K562 (cell line): ENCODE measurements around the gene SLAMF8. TPM values are rescaled to one million over a fixed set of nuclear protein-coding genes. Genes with fewer than 3 reads are reported as not detected.

Experiments
- ATAC-seq: fragments of 200-7000 bp; cut with Tn5 transposase; 3 replicates; pipeline ENCODE4 v1.9.1; 2020; ENCODE audit warnings: moderate library complexity
- BruUV-seq: library from RNA; stranded (reverse); fragments of 400-500 nt; replicated peaks from 2 replicates; lab custom pipeline; 2021; lab: Mats Ljungman, UMichigan
- CTCF ChIA-PET: fragments of 300-600 bp; formaldehyde crosslinking; extraction: SDS; loops from one replicate; lab custom pipeline; 2021; ENCODE audit warnings: low intra/inter-chr PET ratio; lab: Yijun Ruan, JAX
- POLR2A ChIA-PET: fragments of 300-600, 350-650 bp; sonication (Branson Sonifier 250); formaldehyde crosslinking; extraction: SDS; loops from one replicate; lab custom pipeline; 2021; ENCODE audit warnings: antibody characterized with exemption, inconsistent platforms; lab: Yijun Ruan, JAX
- DNase-seq, 4 experiments: peaks; one replicate each; pipeline versions ENCODE4 v3.0.0 to v3.0.0-alpha.2; 2011 to 2018; ENCODE audit warnings: low spot score in 3 of 4, mixed read lengths in 3 of 4; ENCODE audit errors: extremely low read depth in 1 of 4
- FAIRE-seq: peaks from 2 replicates; lab custom pipeline; 2011; peaks lifted over from hg19 to GRCh38; lab: Jason Lieb, UNC
- H2AFZ ChIP-seq: 2 replicates; pipeline ENCODE4 v1.6.0; 2011; ENCODE audit warnings: low read depth, low read length, control low read depth, inconsistent platforms
- H3K27ac ChIP-seq: fragments of 200-600 bp; 3 replicates; pipeline ENCODE4 v1.8.0; 2011; ENCODE audit warnings: low read depth, mild to moderate bottlenecking, control low read depth, inconsistent platforms, low read length, moderate library complexity, mixed read lengths; ENCODE audit errors: extremely low read depth
- H3K27me3 ChIP-seq, 2 experiments: fragments of 300-600 bp in 1 of 2; 2 replicates in 1 of 2; 3 replicates in 1 of 2; pipeline versions ENCODE4 v1.6.0 to v1.8.0; 2011; ENCODE audit warnings: inconsistent platforms in 2 of 2, low read length in 2 of 2, mild to moderate bottlenecking in 1 of 2, mixed read lengths in 1 of 2, moderate library complexity in 1 of 2; ENCODE audit not compliant: control insufficient read depth in 2 of 2, insufficient read depth in 2 of 2
- H3K36me3 ChIP-seq: fragments of 300-600 bp; 3 replicates; pipeline ENCODE4 v1.8.0; 2011; ENCODE audit warnings: mild to moderate bottlenecking, low read length, inconsistent platforms; ENCODE audit not compliant: control insufficient read depth, insufficient read depth
- H3K4me1 ChIP-seq, 2 experiments: fragments of 200-600 bp in 1 of 2; replicated peaks in 1 of 2; 2 replicates in 1 of 2; 3 replicates in 1 of 2; pipeline versions ENCODE4 v1.5.1 to v1.8.0; 2011; ENCODE audit warnings: inconsistent platforms in 2 of 2, low read length in 2 of 2, mild to moderate bottlenecking in 1 of 2, mixed read lengths in 1 of 2, moderate library complexity in 1 of 2; ENCODE audit not compliant: control insufficient read depth in 2 of 2, insufficient read depth in 2 of 2
- H3K4me2 ChIP-seq: 2 replicates; pipeline ENCODE4 v1.6.1; 2011; ENCODE audit warnings: low read length, control low read depth, inconsistent platforms, mixed read lengths; ENCODE audit not compliant: insufficient read depth
- H3K4me3 ChIP-seq: fragments of 200-600 bp; sonication (generic), shearing (Covaris generic); 2 replicates; pipeline ENCODE4 v1.5.1; 2016; ENCODE audit warnings: control low read depth, inconsistent platforms
- H3K79me2 ChIP-seq: fragments of 200-600 bp; 3 replicates; pipeline ENCODE4 v1.8.0; 2011; ENCODE audit warnings: low read length, inconsistent platforms; ENCODE audit not compliant: control insufficient read depth, insufficient read depth
- H3K9ac ChIP-seq, 2 experiments: 2 replicates each; pipeline versions ENCODE4 v1.6.0 to v1.6.1; 2011; ENCODE audit warnings: low read depth in 2 of 2, low read length in 2 of 2, control low read depth in 1 of 2, inconsistent platforms in 1 of 2, mild to moderate bottlenecking in 1 of 2, mixed read lengths in 1 of 2; ENCODE audit not compliant: insufficient read depth in 1 of 2
- H3K9me1 ChIP-seq: one replicate; pipeline ENCODE4 v1.6.0; 2011; ENCODE audit warnings: inconsistent platforms, mild to moderate bottlenecking, low read length, moderate library complexity; ENCODE audit not compliant: control insufficient read depth, insufficient read depth
- H3K9me3 ChIP-seq: replicated peaks from 2 replicates; pipeline ENCODE4 v1.5.1; 2011; ENCODE audit warnings: low read depth, low read length, inconsistent platforms; ENCODE audit not compliant: control insufficient read depth, insufficient read depth
- H4K20me1 ChIP-seq: replicated peaks from 2 replicates; pipeline ENCODE4 v1.6.1; 2011; ENCODE audit warnings: low read length, inconsistent platforms, mixed read lengths; ENCODE audit not compliant: control insufficient read depth, insufficient read depth
- KAT8 ChIP-seq: fragments of 450-650 bp; IDR thresholded peaks from 2 replicates; pipeline ENCODE4 v1.6.1; 2016; ENCODE audit warnings: low read depth, mild to moderate bottlenecking
- KDM2B ChIP-seq: fragments of 250-450 bp; sonication (Bioruptor Pico); IDR thresholded peaks from 2 replicates; pipeline ENCODE4 v1.8.0; 2021; ENCODE audit warnings: mild to moderate bottlenecking, moderate library complexity
- PHTF2 ChIP-seq: fragments of 250-450 bp; sonication (Bioruptor Pico); IDR thresholded peaks from 2 replicates; pipeline ENCODE4 v1.5.0; 2021; ENCODE audit warnings: mild to moderate bottlenecking
- RAD51 ChIP-seq: fragments of 450-650 bp; IDR thresholded peaks from 2 replicates; pipeline ENCODE4 v1.7.1; 2016; ENCODE audit warnings: low read depth, mild to moderate bottlenecking, borderline replicate concordance
- ZBTB40 ChIP-seq, 2 experiments: fragments of 450-650 bp in 1 of 2; sonication (generic) in 1 of 2; formaldehyde crosslinking in 1 of 2; IDR thresholded peaks; 2 replicates each; pipeline versions ENCODE4 v1.7.1 to v1.9.0; 2016 to 2022; ENCODE audit warnings: inconsistent platforms in 1 of 2, mild to moderate bottlenecking in 1 of 2, missing genetic modification reagents in 1 of 2
- ZNF212 ChIP-seq: fragments of 450-650 bp; formaldehyde crosslinking; IDR thresholded peaks from 2 replicates; pipeline ENCODE4 v1.4.0; 2020; ENCODE audit warnings: mild to moderate bottlenecking
- ZNF639 ChIP-seq, 2 experiments: fragments of 200-800 bp in 1 of 2; sonication (Bioruptor generic) in 1 of 2; sonication (generic) in 1 of 2; formaldehyde crosslinking in 1 of 2; IDR thresholded peaks in 1 of 2; conservative IDR thresholded peaks in 1 of 2; 2 replicates each; pipeline versions ENCODE4 v1.5.0 to v1.6.1; 2016 to 2020; ENCODE audit warnings: missing compliant biosample characterization in 1 of 2, missing genetic modification characterization in 1 of 2, missing genetic modification reagents in 1 of 2
- ZNF766 ChIP-seq: fragments of 200-800 bp; sonication (Bioruptor generic); conservative IDR thresholded peaks from 2 replicates; pipeline ENCODE4 v1.6.1; 2016; ENCODE audit warnings: missing genetic modification characterization, missing compliant biosample characterization
- WGBS: fragments of 100-300 bp; shearing (Covaris generic); methylation state at CpG from one replicate; pipeline ENCODE4 v1.1.6; 2016; ENCODE audit warnings: low coverage, mixed read lengths; ENCODE audit not compliant: insufficient coverage; ENCODE audit errors: missing lambda C conversion rate; 5-methylcytosine and 5-hydroxymethylcytosine counted together
- in situ Hi-C: fragments of 300-500 bp; cut with MboI; formaldehyde crosslinking; loops from 4 replicates; pipeline ENCODE4 v1.15.0; 2018; ENCODE audit warnings: inconsistent platforms, mixed read lengths
- intact Hi-C: fragments of 100-400 bp; cut with micrococcal nuclease; formaldehyde crosslinking; loops from 2 replicates; pipeline ENCODE4 v1.14.2; 2022
- polyA plus RNA-seq, 8 experiments: library from polyadenylated mRNA; depleted of rRNA in 4 of 8; stranded (reverse) in 5 of 8; unstranded in 3 of 8; fragments of >200 nt; fragmentation: Nextera tagmentation in 2 of 8; fragmentation: Illumina TruSeq in 1 of 8; extraction: Ambion mirVana in 2 of 8; extraction: Trizol in 1 of 8; gene quantifications; 2 replicates each; pipeline versions ENCODE4 v1.2.1 to v1.2.3, GENCODE V29; 2011 to 2014; ENCODE audit warnings: inconsistent platforms in 1 of 8, missing spikeins in 1 of 8
- total RNA-seq, 7 experiments: library from RNA; depleted of rRNA in 6 of 7; stranded (reverse); fragments of >200 nt in 6 of 7; fragmentation: Illumina TruSeq in 2 of 7; extraction: Trizol in 2 of 7; gene quantifications; 2 replicates each; pipeline versions ENCODE4 v1.2.1 to v1.2.3, GENCODE V29; 2011 to 2021; ENCODE audit warnings: low replicate concordance in 1 of 7

The SLAMF8 gene
- total and polyA plus RNA-seq, 9 of the 15 experiments (the other 6 are each of a cell fraction or from before 2014, with no cell fraction given), result not detected

GRCh38 chr1:159849626-159850366 lies 23.1 kb downstream of the SLAMF8 start:
- peaks cover 9 to 23% of the 10 kb centered on the region in 2 experiments; a peak in 3 of 5 replicates for H3K27me3 ChIP-seq
- DNase-seq (no peak), ATAC-seq (no peak), FAIRE-seq (no peak)
- H2AFZ ChIP-seq, result no peak overlapping the region
- H3K4me1 ChIP-seq, result peaks cover 0 to 9% of the 10 kb centered on the region in 2 experiments; a peak in 2 of 5 replicates
- no peaks in the 10 kb centered on the region for H3K9me3 ChIP-seq
- intact Hi-C loops, result no loop called here
- 0% methylated on average over 2 of the region's 2 CpGs for WGBS
- no peaks in the 10 kb centered on the region for H4K20me1 ChIP-seq
- in situ Hi-C loops, result no loop called here
- H3K4me2 ChIP-seq, result no peak overlapping the region
- BruUV-seq, result no TSS peak
- H3K36me3 ChIP-seq, result no peaks in the 10 kb centered on the region
- TF ChIP-seq KAT8 (no peak), ZNF212 (CRISPR knock-in tag) (no peak), ZNF639 (CRISPR knock-in tag; conservative IDR thresholded peaks at IDR 0.05 in 1 of 2, IDR thresholded peaks at IDR 0.05 in 1 of 2) (no peak), PHTF2 (CRISPR knock-in tag) (no peak), RAD51 (no peak), ZBTB40 (IDR thresholded peaks at IDR 0.05) (no peak), ZBTB40 (CRISPR knock-in tag; IDR thresholded peaks at IDR 0.05) (no peak), ZNF766 (CRISPR knock-in tag) (no peak), KDM2B (CRISPR knock-in tag) (no peak)
- ChIA-PET POLR2A (no interaction called here), CTCF (no interaction called here)
- H3K79me2 ChIP-seq, result no peaks in the 10 kb centered on the region
- H3K4me3 ChIP-seq, result no peak overlapping the region
- no peak overlapping the region for H3K9ac ChIP-seq
- H3K9me1 ChIP-seq, result peaks cover 3% of the 10 kb centered on the region
- H3K27ac ChIP-seq, result no peak overlapping the region
